Left ventricle myocardium superior (tissue), 1 donor: ENCODE measurements around the gene GNL3. TPM values are rescaled to one million over a fixed set of nuclear protein-coding genes. Genes with fewer than 3 reads are reported as not detected.
"Not testable (repeated sequence)": the region's sequence is repeated elsewhere in the genome, so short reads cannot be mapped to it uniquely, and the experiment has no call there.

ENCODE experiments used
- ATAC-seq: fragments of 200-7000 bp; cut with Tn5 transposase; one replicate; pipeline ENCODE4 v1.9.1; 2020; ENCODE audit warnings: mild to moderate bottlenecking, moderate library complexity
- DNase-seq: peaks from one replicate; pipeline ENCODE4 v3.0.0-alpha.2; 2020
- intact Hi-C: fragments of 100-400 bp; cut with micrococcal nuclease; formaldehyde crosslinking; loops from one replicate; pipeline ENCODE4 v1.11.0; 2022
- total RNA-seq: library from RNA; stranded (reverse); fragmentation: NEBNext Ultra II Directional; extraction: Animal tissue kit (Norgen Biotek cat#: 25700); gene quantifications from one replicate; pipeline ENCODE4 v1.2.1, GENCODE V29; 2021
- donor health status: DM: no; HTN: yes; CAD: no; lungs with severe emphysema.

Gene GNL3
- total RNA-seq, 1 donor from 2014 or later: 27.8 TPM

- intact Hi-C loops: no loop called here
- DNase-seq (no peak), ATAC-seq (peak; percentile 10)
Observed at GRCh38 chr3:52712291-52713212, 26.7 kb downstream of the GNL3 start.

- no peak for DNase-seq
- intact Hi-C loops: no loop called here
- peak; percentile 47 for ATAC-seq
Observed at GRCh38 chr3:52714335-52715302, 28.8 kb downstream of the GNL3 start.

DNA sequence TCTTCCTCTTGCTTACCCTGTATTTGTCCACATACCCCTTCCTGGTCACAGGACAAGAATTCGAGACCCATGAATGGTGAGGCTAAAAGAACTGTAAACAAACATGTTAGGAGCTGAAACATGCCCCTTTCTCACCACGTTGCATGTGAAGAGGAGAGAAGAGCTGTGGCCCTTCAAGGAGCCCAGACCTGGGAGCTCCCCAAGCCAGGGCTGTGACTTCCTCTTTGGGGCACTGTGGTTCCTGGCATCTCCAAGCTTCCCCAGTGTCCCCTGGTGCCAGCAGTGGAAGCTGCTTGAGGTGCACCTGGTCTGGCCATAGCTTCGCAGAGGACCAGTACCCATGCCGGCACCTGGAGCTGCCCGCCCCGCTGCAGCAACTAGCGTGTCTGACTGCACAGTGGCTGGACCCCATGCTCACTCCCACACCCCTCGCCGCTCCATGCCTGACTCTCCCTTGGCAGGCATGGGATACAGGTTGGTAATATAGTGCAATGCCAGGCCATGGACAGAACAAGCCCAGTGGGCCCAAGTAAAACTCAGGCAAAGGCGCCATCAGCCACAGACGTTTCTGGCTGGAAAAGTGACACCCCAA, 30.0 kb downstream of the GNL3 start:
- intact Hi-C loops: no loop called here
- DNase-seq: no peak
- no peak for ATAC-seq

GRCh38 chr3:52719618-52720017, 33.8 kb downstream of the GNL3 start:
- DNase-seq: no peak
- no peak for ATAC-seq
- intact Hi-C loops: no loop called here

DNA sequence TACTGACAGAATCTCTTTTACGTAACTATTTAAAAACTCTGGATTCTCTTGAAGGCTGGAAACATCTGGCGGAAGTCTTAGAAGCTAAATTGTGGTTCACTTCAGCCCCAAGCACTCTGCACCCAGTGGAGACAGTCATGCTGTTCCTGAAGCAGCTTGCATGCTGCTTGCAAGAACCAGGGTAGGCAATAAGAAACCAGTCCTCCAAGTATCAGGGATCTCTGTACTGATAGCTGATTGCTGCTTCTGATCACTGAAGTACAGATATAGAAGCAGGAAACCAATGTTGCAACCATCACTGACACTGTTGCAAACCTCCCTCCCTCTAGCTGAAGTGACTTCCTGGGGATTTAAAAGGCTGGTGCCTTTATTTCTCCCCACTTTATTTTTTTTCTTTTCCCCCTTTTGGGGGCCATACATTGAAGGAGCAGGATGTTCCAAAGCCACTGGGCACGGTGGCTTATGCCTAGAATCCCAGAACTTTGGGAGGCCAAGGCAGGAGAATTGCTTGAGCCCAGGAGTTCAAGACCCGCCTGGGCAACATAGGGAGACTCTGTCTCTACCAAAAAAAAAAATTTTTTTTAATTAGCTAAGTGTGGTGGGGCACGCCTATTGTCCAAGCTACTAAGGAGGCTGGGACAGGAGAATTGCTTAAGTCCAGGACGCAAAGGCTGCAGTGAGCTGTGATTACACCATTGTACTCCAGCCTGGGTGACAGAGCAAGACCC, 35.3 kb downstream of the GNL3 start:
- no peak for DNase-seq
- peak; percentile 33 for ATAC-seq
- intact Hi-C loops: no loop called here

- intact Hi-C loops: no loop called here
- no peak for ATAC-seq
- DNase-seq: no peak
Observed at GRCh38 chr3:52721730-52722008, 35.8 kb downstream of the GNL3 start.

- intact Hi-C loops: no loop called here
- no peak for ATAC-seq
- DNase-seq: no peak
Observed at GRCh38 chr3:52722491-52722890, 36.7 kb downstream of the GNL3 start.

DNA sequence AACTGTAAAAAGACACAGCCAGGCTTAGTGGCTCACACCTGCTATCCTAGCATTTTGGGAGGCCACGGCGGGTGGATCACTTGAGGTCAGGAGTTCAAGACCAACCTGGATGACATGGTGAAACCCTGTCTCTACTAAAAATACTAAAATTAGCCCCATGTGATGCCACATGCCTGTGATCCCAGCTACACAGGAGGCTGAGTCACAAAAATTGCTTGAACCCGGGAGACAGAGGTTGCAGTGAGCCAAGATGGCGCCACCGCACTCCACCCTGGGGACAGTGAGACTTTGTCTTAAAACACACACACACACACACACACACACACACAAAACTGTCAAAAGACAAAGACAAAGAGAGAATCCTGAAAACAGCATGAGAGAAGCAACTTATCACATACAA, 38.1 kb downstream of the GNL3 start:
- intact Hi-C loops: no loop called here
- ATAC-seq: no peak
- DNase-seq: no peak

DNA sequence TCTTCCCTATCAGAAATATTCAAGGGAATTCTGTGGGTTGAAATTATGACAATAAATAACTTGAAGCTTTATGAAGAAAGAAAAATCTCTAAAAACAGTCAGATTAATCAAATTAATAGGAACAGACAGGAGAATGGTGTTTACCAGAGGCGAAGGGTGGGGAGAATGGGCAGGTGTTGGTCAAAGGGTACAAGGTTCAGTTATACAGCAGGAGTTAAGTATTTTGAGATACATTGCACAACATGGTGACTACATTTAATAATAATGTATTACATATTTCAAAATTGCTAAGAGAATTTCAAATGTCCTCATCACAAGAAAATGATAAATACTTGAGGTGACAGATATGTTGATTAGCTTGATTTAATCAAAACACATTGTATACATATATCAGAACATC, 38.7 kb downstream of the GNL3 start:
- no peak for DNase-seq
- intact Hi-C loops: no loop called here
- no peak for ATAC-seq

DNA sequence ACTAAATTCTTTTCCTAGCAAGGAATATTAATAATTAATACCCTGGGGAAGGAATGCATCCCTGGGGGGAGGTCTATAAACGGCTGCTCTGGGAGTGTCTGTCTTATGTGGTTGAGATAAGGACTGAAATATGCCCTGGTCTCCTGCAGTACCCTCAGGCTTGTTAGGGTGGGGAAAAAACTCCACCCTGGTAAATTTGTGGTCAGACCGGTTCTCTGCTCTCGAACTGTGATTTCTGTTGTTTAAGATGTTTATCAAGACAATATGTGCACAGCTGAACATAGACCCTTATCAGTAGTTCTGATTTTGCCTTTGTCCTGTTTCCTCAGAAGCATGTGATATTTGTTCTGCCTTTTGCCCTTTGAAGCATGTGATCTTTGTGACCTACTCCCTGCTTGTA, 42.9 kb downstream of the GNL3 start:
- ATAC-seq, DNase-seq, intact Hi-C loops: not testable (repeated sequence)

- DNase-seq (no peak), ATAC-seq (no peak)
- intact Hi-C loops: no loop called here
Observed at GRCh38 chr3:52730681-52731080, 44.8 kb downstream of the GNL3 start.

- DNase-seq (no peak), ATAC-seq (no peak)
- intact Hi-C loops: no loop called here
Observed at GRCh38 chr3:52731590-52731989, 45.8 kb downstream of the GNL3 start.

- DNase-seq (no peak), ATAC-seq (no peak)
- intact Hi-C loops: no loop called here
Observed at GRCh38 chr3:52733256-52733891, 47.5 kb downstream of the GNL3 start.

- intact Hi-C loops: no loop called here
- DNase-seq: no peak
Observed at GRCh38 chr3:52739730-52740129, 53.9 kb downstream of the GNL3 start.

DNA sequence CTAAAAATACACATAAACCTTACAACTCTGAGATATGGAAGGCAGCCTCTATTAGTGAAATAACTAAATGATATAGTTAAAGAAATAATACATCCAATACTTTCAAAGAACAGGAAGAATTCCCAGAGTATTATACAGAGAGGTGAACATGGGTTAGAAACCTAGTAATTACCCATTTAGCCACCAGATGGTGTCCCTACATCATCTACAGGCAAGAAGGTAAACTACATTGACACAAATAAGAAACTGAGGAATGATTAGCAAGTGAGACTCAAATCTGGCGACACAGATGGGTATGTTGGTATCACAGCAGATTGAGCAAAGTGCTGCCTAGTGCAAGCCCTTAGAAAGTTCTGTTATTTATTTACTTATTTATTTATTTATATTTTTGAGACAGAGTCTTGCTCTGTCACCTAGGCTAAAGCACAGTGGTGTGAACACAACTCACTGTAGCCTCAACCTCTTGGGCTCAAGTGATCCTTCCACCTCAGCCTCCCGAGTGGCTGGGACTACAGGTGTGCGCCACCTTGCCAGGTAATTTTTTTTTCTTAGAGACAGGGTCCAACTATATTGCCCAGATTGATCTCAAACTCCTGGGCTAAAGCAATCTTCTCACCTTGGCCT, 56.7 kb downstream of the GNL3 start:
- ATAC-seq (peak; percentile 51), DNase-seq (no peak)
- intact Hi-C loops: no loop called here

More at GRCh38 chr3:52739730-52740129, 53.9 kb downstream of the GNL3 start:
- ATAC-seq: no peak

DNA sequence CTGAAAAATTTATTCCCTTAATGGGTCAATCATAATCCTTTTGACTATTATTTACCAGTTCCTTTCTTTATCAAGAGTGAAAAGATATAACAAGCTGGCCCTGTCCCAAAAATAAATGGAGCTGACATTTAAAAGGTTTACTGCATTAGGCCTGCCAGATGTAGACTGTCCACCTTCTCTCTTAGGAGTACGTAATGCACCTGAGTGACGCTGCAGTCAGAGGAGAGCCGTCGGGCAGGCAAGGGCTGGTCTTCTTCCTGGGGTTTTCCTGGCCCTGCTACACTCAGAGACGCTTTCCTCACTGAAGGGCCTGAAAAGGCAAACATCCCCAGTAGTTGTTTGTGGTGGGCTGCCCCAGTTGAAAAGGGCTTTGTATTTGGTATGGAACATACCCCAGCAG, 57.3 kb downstream of the GNL3 start:
- no peak for ATAC-seq
- DNase-seq: no peak
- intact Hi-C loops: no loop called here

DNA sequence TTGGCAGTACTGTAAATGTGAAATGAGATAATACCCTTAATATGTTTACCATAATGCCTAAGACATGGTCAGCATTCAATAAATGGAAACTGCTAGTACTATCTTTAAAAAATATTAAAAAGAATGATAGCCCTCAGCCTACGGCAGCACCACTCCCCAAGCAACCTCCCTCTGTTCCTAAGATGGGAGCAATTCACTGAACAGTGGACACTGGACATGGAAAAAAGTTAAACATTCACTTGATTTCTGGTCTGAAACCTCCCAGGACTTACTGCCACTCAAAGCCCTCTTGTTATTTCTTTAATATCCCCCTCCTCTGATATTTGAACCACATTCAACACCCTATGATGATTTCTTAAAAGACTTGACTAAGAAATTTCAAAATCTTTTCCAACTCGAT, 57.9 kb downstream of the GNL3 start:
- intact Hi-C loops: no loop called here
- ATAC-seq (no peak), DNase-seq (no peak)
